Stimulated activated CD8-positive, alpha-beta memory T cell treated with anti-CD3 and anti-CD28 coated beads, Interleukin-12 subunit alpha, Interleukin-12 subunit beta, amount 100 ng/mL, for 1 hour (primary cell): ENCODE data around the gene GPC3.

Source experiments
- DNase-seq: peaks from one replicate; pipeline ENCODE4 v3.0.0-alpha.2; 2020; ENCODE audit warnings: low read depth

Gene GPC3

GRCh38 chrX:133681897-133682296 lies 303.5 kb downstream of the GPC3 start:
- no peak for DNase-seq

DNA sequence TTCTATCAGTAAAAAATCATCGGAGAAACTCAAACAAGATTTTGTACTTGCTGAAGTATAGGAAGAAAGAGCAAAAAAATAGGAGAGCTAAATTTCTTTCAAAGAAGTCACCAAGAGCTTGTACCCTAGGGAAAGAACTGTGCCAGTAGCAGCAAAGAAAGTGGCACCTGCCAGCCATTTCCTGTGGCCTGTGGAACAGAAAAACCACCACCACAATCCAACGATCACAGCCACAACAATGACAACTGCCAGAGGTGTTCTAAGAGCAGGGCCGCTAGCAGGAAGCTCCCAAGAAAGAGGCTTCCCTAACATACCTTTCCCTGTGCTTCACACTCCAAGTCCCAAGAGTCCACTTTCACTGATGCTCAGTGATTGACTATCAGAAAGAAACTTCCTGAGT lies 304.0 kb downstream of the GPC3 start:
- no peak for DNase-seq

DNA sequence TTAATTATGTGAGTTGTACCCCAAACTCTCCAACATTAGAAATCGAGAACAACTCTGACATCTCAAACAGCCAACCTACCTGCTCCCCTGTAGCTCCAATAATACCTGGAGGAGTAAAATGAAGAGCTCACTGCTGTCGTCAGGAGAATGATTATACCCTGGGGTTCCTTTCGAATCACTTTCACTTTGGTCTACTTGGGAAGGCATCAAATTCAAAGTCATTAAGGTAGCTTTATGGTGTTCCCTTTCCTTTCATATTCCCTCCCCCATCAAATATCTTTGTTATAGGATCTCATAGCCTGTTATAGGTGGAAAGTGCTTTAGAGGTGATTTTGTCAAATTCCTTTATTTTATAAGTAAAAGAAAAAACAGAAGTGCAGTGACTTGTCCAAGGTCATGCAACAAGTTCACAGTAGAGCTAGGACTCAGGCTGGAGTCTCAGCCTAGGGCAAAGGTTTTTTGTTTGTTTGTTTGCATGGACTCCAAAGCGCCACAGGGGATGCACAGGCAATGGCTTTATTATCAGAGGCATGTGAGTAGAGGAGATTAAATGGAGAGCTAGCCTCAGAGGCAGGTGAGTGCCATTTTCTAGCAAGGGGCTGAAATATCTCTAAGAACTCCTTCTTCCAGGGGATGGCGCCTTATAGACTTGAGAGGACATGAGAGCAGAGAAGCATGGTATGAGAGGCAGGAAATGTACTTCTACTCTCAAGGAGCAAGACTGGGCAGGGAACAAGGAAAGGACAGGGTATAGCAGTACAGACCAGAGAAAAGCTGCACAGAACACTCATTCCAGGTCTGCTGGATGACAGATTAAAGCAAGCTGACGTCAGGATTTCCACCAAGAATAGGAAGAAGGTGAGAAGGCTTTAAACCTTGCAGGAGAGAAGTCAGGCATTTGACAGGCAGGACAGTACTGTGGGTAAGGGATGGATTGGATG lies 308.0 kb downstream of the GPC3 start:
- no peak for DNase-seq

GRCh38 chrX:133676344-133677122 lies 308.9 kb downstream of the GPC3 start:
- DNase-seq, result no peak

- no peak for DNase-seq
These were observed 310.5 kb downstream of the GPC3 start for GRCh38 chrX:133674726-133675470.

DNA sequence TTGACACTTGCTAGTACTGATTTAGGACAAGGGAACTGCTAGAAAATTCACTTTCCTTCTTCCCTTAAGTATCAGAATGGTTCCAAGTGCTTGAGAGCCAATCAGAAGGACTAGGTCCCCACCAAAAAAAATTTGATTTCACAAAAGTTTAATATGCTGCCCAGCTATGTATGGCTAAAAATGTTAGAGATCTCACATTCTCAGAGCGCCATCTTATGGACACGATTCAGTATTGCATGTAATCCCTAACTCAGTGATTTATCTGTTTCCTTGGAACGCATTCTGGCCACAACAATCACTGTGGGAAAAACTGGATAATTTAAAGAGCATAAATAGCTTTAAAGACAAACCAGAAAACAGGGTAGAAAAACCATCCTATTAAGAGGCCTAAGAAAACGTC lies 315.0 kb downstream of the GPC3 start:
- DNase-seq, result no peak

GRCh38 chrX:133669214-133669613 lies 316.2 kb downstream of the GPC3 start:
- no peak for DNase-seq

DNA sequence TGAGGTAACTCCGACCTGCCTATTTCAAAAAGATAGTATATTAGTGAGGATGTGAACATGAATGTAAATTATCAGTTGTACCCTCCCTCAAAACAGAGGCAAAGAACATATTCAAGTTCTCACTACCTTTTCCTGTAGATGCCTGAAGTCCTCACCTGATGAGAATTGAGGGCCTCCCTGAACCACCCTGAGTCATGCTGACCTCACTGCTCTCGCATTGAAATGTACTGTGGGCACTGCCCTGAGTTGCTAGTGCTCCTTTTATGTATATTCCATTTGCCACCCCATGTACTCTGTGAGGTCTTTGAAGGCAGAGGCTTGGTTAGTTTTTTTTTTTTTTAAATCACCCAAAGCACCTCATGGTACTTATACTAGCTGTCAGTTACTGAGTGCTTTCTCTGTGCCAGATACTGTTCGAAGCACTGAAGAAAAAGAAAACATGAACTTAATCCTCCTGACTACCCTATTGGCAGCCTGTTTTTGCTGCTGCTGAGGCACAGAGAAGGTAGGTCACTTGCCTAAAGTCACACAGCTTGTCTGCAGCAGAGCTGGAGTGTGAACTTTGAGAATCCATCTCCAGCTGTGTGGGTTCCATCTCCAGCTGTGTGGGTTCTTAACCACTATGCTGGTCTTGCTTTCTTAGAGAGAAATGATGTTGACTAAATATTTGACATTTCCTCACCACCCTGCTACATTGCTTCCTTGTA lies 317.0 kb downstream of the GPC3 start:
- no peak for DNase-seq

DNA sequence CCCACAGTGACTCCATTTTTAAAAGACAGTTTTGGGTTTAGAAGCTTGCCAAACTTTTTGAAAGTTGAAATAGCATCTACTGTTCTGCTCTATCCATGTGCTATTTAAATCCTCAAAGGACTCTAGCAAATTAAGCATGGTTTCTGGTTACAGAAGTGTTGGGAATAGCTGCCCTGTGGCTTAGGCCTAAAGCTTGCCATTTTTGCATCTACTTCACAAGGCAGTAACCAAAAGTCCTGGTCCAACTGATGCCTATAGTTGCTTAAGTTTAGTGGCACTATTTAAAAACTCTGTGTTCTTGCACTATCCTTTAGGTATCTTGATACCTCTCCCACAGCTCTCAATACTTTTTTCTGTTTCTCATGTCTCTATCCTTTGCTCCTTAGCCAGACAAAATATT lies 319.1 kb downstream of the GPC3 start:
- DNase-seq, result no peak

DNA sequence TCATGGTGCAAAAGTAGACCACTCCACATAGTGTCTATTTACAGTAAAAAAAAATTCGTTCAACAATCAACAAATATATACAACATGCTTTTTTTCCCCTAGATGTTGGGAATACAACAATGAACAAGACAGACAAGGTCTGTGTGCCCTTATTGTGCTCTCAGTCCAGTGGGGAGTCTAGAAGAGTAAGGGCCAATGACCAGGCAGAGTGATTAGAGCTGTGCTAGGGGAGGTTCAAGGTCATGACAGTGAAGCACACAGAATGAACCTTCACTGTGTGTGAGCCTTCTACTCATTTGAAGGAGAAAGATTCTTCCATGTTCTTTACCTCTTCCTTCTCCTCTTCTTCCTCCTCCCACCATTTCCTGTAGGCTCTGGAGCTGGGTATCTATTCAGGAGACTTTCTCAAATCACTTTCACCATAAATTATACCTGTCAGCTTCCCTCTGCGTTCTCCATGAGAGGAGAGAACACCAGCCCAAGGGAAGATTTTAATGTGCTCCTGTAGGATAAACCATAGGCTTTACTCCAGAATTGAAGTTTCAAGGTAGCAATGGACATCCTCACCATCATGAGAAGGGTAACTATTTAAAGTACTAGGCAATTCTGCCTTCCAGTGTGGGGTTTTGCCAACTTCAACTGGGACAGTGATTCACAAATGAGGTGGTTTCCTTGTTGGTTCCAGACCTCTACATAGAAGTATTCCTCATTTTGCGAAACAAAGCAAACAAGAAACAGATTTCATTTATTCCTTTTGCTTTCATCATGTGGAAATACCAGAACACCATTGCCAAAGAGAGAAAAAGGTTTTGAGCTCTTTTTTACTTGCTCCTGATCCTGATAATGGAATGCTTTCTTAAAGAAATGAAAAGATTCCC lies 323.2 kb downstream of the GPC3 start:
- DNase-seq, result no peak

GRCh38 chrX:133660281-133660680 lies 325.1 kb downstream of the GPC3 start:
- DNase-seq, result no peak

- no peak for DNase-seq
These were observed 327.0 kb downstream of the GPC3 start for GRCh38 chrX:133658293-133658911.

- no peak for DNase-seq
These were observed 329.8 kb downstream of the GPC3 start for GRCh38 chrX:133655275-133656265.

- no peak for DNase-seq
These were observed 330.6 kb downstream of the GPC3 start for GRCh38 chrX:133654811-133655210.

DNA sequence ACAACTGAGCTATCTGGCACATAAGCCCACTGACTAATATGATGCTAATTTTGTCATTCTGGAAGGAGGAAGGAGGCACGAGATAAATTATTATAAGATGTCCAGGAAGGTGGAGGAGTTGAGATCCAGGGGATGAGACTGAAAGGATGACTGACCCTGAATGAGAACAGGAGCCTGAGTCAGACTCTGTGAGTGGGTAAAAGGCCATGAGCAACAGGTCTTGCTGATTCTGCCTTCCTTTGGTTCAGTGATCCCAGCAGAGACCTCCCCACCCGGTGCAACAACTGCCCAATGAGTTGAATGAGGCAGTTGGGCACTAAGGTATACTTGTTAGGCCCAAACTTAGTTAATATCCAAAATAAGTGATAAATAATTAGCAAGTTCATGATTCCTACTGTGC lies 332.0 kb downstream of the GPC3 start:
- no peak for DNase-seq

- no peak for DNase-seq
These were observed 333.2 kb downstream of the GPC3 start for GRCh38 chrX:133652185-133652584.

- no peak for DNase-seq
These were observed 335.2 kb downstream of the GPC3 start for GRCh38 chrX:133650239-133650638.

DNA sequence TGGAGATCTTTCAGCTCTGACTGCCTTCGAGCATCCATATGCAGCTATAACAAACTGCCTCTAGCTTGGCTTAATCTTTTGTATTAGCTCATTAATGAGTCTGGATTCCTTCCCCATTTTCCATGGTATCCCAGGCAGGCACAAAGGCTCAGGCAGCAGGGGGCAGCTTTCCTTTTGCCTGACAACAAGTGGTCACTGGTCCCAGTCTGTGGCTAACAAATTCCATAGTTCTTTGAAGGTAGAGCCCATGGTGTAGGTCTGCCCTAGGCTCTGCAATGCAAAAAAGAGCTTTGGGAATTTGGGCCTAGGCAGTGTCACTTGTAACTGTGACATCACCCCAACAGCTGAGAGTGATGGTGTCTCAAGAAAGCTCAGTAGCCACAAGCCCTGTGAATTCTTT lies 335.7 kb downstream of the GPC3 start:
- no peak for DNase-seq

DNA sequence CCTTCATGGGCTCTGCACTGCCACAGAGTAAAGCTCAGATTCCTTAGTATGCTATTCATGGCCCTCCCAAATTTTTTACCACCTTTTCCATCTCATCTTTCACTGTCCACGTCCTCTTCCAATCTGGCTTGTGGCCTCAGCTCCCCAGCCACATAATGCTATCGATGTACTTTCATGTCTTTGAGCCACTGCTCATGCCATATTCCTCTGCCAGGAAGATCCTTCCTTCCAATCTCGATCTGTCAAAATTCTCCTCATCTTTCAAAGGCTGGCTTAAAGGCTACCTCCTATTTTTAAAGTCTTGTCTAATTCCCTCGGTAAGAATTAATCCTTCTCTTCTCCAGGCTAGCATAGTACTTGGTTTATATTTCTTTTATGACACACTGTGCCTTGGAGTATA lies 336.8 kb downstream of the GPC3 start:
- DNase-seq, result no peak
